IPS DF 4.7 (cell line): ENCODE data around the gene WDR86.

Source experiments
- DNase-seq: peaks from one replicate; pipeline ENCODE4 v3.0.0-alpha.2; 2013; ENCODE audit warnings: low spot score; ENCODE audit errors: extremely low read depth

Gene WDR86

GRCh38 chr7:151409667-151410404 lies at the start of gene WDR86:
TSS of gene WDR86 (minus strand) at chr7:151410038. CDS start at chr7:151409589, 449 bp downstream.
- DNase-seq = no peak

- DNase-seq = no peak
Measured at GRCh38 chr7:151457534-151457933, 47.7 kb upstream of the WDR86 start.

GRCh38 chr7:151456782-151457181 lies 46.9 kb upstream of the WDR86 start:
- peak; percentile 81 for DNase-seq

- DNase-seq = no peak
Measured at GRCh38 chr7:151456276-151456675, 46.4 kb upstream of the WDR86 start.

- DNase-seq = no peak
Measured at GRCh38 chr7:151455690-151456089, 45.9 kb upstream of the WDR86 start.

- DNase-seq = no peak
Measured at GRCh38 chr7:151454932-151455530, 45.2 kb upstream of the WDR86 start.

GRCh38 chr7:151454305-151454704 lies 44.5 kb upstream of the WDR86 start:
- no peak for DNase-seq

GRCh38 chr7:151453326-151453791 lies 43.5 kb upstream of the WDR86 start:
- no peak for DNase-seq

GRCh38 chr7:151452680-151453325 lies 43.0 kb upstream of the WDR86 start:
- DNase-seq = no peak

- no peak for DNase-seq
Measured at GRCh38 chr7:151451626-151452571, 42.1 kb upstream of the WDR86 start.

- no peak for DNase-seq
Measured at GRCh38 chr7:151451156-151451555, 41.3 kb upstream of the WDR86 start.

GRCh38 chr7:151449990-151450389 lies 40.2 kb upstream of the WDR86 start:
- no peak for DNase-seq

GRCh38 chr7:151448261-151449252 lies 38.7 kb upstream of the WDR86 start:
- no peak for DNase-seq

GRCh38 chr7:151447901-151448260 lies 38.0 kb upstream of the WDR86 start:
- no peak for DNase-seq

- DNase-seq = no peak
Measured at GRCh38 chr7:151447312-151447711, 37.5 kb upstream of the WDR86 start.

- no peak for DNase-seq
Measured at GRCh38 chr7:151446412-151446811, 36.6 kb upstream of the WDR86 start.

- DNase-seq = no peak
Measured at GRCh38 chr7:151444632-151445031, 34.8 kb upstream of the WDR86 start.

GRCh38 chr7:151442776-151443496 lies 33.1 kb upstream of the WDR86 start:
- DNase-seq = no peak

- no peak for DNase-seq
Measured at GRCh38 chr7:151440799-151441445, 31.1 kb upstream of the WDR86 start.
